Stomach (tissue), 9 donors: Measurements from ENCODE around the gene KRT8. TPM values are rescaled to one million over a fixed set of nuclear protein-coding genes. Genes with fewer than 3 reads are reported as not detected.
"Not testable (repeated sequence)": the region's sequence is repeated elsewhere in the genome, so short reads cannot be mapped to it uniquely, and the experiment has no call there.

Experiments
- DNase-seq, 2 donors: peaks; one replicate each; pipeline versions ENCODE4 v3.0.0 to v3.0.0-alpha.2; 2013 to 2019
- H3K27ac ChIP-seq, 5 donors: fragments of 200-600 bp in 4 of 5; sonication (generic) in 4 of 5; one replicate each; pipeline ENCODE4 v1.5.1; 2013 to 2019; ENCODE audit warnings: mild to moderate bottlenecking in 1 of 5, moderate library complexity in 1 of 5
- H3K27me3 ChIP-seq, 3 donors: fragments of 200-600 bp; sonication (generic); one replicate each; pipeline ENCODE4 v1.5.1; 2017 to 2019; ENCODE audit warnings: mixed run types in 1 of 3
- H3K36me3 ChIP-seq, 4 donors: fragments of 200-600 bp; sonication (generic); 1 replicate in 3 of 4; 2 replicates in 1 of 4; pipeline ENCODE4 v1.5.1; 2016 to 2019
- H3K4me1 ChIP-seq, 4 donors: fragments of 200-600 bp; sonication (generic); one replicate each; pipeline ENCODE4 v1.5.1; 2016 to 2019
- H3K4me3 ChIP-seq, 4 donors: fragments of 200-600 bp; sonication (generic) in 3 of 4; one replicate each; pipeline ENCODE4 v1.5.1; 2016 to 2019; ENCODE audit warnings: mild to moderate bottlenecking in 1 of 4
- H3K9me3 ChIP-seq, 4 donors: fragments of 200-600 bp; sonication (generic); one replicate each; pipeline ENCODE4 v1.5.1; 2016 to 2019
- EP300 ChIP-seq: sonication (generic); formaldehyde crosslinking; IDR thresholded peaks from one replicate; pipeline ENCODE4 v1.6.1; 2017; ENCODE audit warnings: antibody characterized with exemption
- POLR2A ChIP-seq, 4 donors: fragments of 450-650 bp; IDR thresholded peaks; one replicate each; pipeline ENCODE4 v1.6.1; 2016; ENCODE audit warnings: antibody characterized with exemption in 4 of 4, control low read depth in 2 of 4, mild to moderate bottlenecking in 1 of 4, moderate library complexity in 1 of 4
- POLR2AphosphoS5 ChIP-seq, 3 donors: sonication (generic); formaldehyde crosslinking; IDR thresholded peaks; one replicate each; pipeline ENCODE4 v1.6.1; 2016; ENCODE audit warnings: antibody characterized with exemption in 3 of 3
- WGBS, 5 donors: extraction: QIAGEN DNeasy Blood & Tissue Kit in 3 of 5; methylation state at CpG; one replicate each; pipeline versions ENCODE4 v1.1.5 to v1.1.7; 2013 to 2018; 5-methylcytosine and 5-hydroxymethylcytosine counted together
- intact Hi-C: fragments of 100-400 bp; cut with DNase I; formaldehyde crosslinking; loops from one replicate; pipeline ENCODE4 v1.15.1; 2023; ENCODE audit warnings: low total_unique reads
- polyA plus RNA-seq, 3 donors: library from polyadenylated mRNA; stranded (reverse); fragments of 200-250 nt; gene quantifications; one replicate each; pipeline ENCODE4 v1.2.3, GENCODE V29; 2013
- total RNA-seq, 5 donors: library from RNA; depleted of rRNA; stranded (reverse); fragments of >200 nt; gene quantifications; one replicate each; pipeline versions ENCODE4 v1.1.0 to v1.2.3, GENCODE V29; 2014 to 2016
- TF ChIP-seq, protein P1 (sequence below), 7 experiments: fragments of 450-650 bp in 4 of 7; fragments of 200-600 bp in 3 of 7; sonication (generic) in 3 of 7; IDR thresholded peaks; one replicate each; pipeline ENCODE4 v1.5.1; 2016 to 2019; ENCODE audit warnings: antibody characterized with exemption in 7 of 7, control low read depth in 2 of 7, mild to moderate bottlenecking in 1 of 7
- donor health status: healthy with polysubstance abuse.
- donor health status: Bipolar disorder and iron deficiency.
- donor health status: healthy.

The KRT8 gene
- total and polyA plus RNA-seq, 8 donors, result 71.2 to 1,740 (median 607) TPM

GRCh38 chr12:52860102-52860823 lies 44.6 kb downstream of the KRT8 start:
- 60 to 81% (median 73%) methylated on average over 6 of the region's 6 CpGs for WGBS, 5 donors
- H3K9me3 ChIP-seq, result no peaks in the 10 kb centered on the region
- no peaks in the 10 kb centered on the region for H3K36me3 ChIP-seq
- H3K4me3 ChIP-seq, result no peak overlapping the region
- H3K4me1 ChIP-seq, result no peaks in the 10 kb centered on the region
- TF ChIP-seq POLR2AphosphoS5 (IDR thresholded peaks at IDR 0.05), result no peak
- no peak for TF ChIP-seq POLR2A (IDR thresholded peaks at IDR 0.05)
- TF ChIP-seq EP300, result no peak
- TF ChIP-seq, protein P1, sequence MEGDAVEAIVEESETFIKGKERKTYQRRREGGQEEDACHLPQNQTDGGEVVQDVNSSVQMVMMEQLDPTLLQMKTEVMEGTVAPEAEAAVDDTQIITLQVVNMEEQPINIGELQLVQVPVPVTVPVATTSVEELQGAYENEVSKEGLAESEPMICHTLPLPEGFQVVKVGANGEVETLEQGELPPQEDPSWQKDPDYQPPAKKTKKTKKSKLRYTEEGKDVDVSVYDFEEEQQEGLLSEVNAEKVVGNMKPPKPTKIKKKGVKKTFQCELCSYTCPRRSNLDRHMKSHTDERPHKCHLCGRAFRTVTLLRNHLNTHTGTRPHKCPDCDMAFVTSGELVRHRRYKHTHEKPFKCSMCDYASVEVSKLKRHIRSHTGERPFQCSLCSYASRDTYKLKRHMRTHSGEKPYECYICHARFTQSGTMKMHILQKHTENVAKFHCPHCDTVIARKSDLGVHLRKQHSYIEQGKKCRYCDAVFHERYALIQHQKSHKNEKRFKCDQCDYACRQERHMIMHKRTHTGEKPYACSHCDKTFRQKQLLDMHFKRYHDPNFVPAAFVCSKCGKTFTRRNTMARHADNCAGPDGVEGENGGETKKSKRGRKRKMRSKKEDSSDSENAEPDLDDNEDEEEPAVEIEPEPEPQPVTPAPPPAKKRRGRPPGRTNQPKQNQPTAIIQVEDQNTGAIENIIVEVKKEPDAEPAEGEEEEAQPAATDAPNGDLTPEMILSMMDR (IDR thresholded peaks at IDR 0.05), result no peak
- no peak overlapping the region for H3K27ac ChIP-seq
- H3K27me3 ChIP-seq, result no peaks in the 10 kb centered on the region
- intact Hi-C loops, result loop anchor here (5.0 kb wide), 1 partner anchor 273 kb away; no protein-coding TSS in a partner anchor
- peak in 1 of 2 donors; percentile 85 for DNase-seq

DNA sequence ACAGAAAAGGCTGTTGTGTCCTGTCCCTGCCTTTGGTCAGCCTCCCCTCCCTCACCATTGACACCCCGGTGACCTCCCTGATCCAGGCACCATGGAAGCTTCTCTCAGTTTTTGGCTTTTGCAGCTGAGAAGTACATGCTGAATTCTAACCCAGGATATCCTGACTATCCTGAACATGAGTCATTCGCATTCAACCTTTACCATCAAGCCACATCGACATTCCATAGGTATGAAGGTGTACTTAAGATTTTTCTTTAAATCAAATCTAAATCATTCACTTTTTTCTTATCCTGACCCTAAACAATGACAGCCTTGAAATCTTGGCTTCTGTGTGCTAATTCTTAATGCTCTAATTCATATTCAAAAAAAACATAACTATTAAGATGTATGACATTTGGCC lies 47.4 kb downstream of the KRT8 start:
- Histone ChIP-seq H3K9me3 (no peaks in the 10 kb centered on the region), H3K27me3 (no peaks in the 10 kb centered on the region), H3K27ac (no peak overlapping the region), H3K4me1 (no peaks in the 10 kb centered on the region), H3K36me3 (no peaks in the 10 kb centered on the region), H3K4me3 (no peak overlapping the region)
- TF ChIP-seq EP300, result no peak
- TF ChIP-seq POLR2AphosphoS5 (IDR thresholded peaks at IDR 0.05), result no peak
- TF ChIP-seq, protein P1 (IDR thresholded peaks at IDR 0.05), result no peak
- TF ChIP-seq POLR2A (IDR thresholded peaks at IDR 0.05), result no peak
- intact Hi-C loops, result no loop called here
- no peak for DNase-seq
- WGBS, 5 donors, result 78 to 89% (median 88%) methylated on average over 3 of the region's 3 CpGs

GRCh38 chr12:52856787-52857186 lies 48.1 kb downstream of the KRT8 start:
- intact Hi-C loops, result no loop called here
- Histone ChIP-seq H3K27ac (no peak overlapping the region), H3K4me3 (no peak overlapping the region), H3K36me3 (no peaks in the 10 kb centered on the region), H3K27me3 (no peaks in the 10 kb centered on the region), H3K4me1 (no peaks in the 10 kb centered on the region), H3K9me3 (no peaks in the 10 kb centered on the region)
- 68 to 83% (median 78%) methylated on average over 3 of the region's 3 CpGs for WGBS, 5 donors
- TF ChIP-seq POLR2AphosphoS5 (IDR thresholded peaks at IDR 0.05) (no peak), EP300 (no peak), POLR2A (IDR thresholded peaks at IDR 0.05) (no peak)
- TF ChIP-seq, protein P1 (IDR thresholded peaks at IDR 0.05), result no peak
- DNase-seq, result no peak

DNA sequence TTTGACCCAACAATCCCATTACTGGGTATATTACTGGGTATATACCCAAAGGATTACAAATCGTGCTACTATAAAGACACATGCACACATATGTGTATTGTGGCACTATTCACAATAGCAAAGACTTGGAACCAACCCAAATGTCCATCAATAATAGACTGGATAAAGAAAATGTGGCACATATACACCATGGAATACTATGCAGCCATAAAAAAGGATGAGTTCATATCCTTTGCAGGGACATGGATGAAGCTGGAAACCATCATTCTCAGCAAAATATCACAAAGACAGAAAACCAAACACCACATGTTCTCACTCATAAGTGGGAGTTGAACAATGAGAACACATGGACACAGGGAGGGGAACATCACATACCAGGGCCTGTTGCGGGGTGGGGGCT lies 48.8 kb downstream of the KRT8 start:
- DNase-seq, H3K27me3 ChIP-seq, H3K4me1 ChIP-seq, H3K27ac ChIP-seq, H3K36me3 ChIP-seq, H3K9me3 ChIP-seq, intact Hi-C loops, H3K4me3 ChIP-seq: not testable (repeated sequence)
- 68 to 99% (median 94%) methylated on average over 2 of the region's 2 CpGs for WGBS, 5 donors

- Histone ChIP-seq H3K27me3 (peaks cover 0 to 26% (median 0%) of the 10 kb centered on the region in 3 donors), H3K27ac (no peak overlapping the region), H3K9me3 (no peaks in the 10 kb centered on the region), H3K36me3 (no peaks in the 10 kb centered on the region), H3K4me1 (no peaks in the 10 kb centered on the region), H3K4me3 (no peak overlapping the region)
- no peak for TF ChIP-seq POLR2A (IDR thresholded peaks at IDR 0.05)
- no peak for TF ChIP-seq POLR2AphosphoS5 (IDR thresholded peaks at IDR 0.05)
- no peak for TF ChIP-seq EP300
- TF ChIP-seq, protein P1 (IDR thresholded peaks at IDR 0.05), result no peak
- intact Hi-C loops, result no loop called here
- DNase-seq, result no peak
Observed at GRCh38 chr12:52851787-52852186, 53.1 kb downstream of the KRT8 start.
